Thyroid gland (tissue), 4 donors: Measurements from ENCODE around the gene AGPAT4. TPM values are rescaled to one million over a fixed set of nuclear protein-coding genes. Genes with fewer than 3 reads are reported as not detected.

ENCODE experiments used
- DNase-seq, 2 donors: peaks; one replicate each; pipeline ENCODE4 v3.0.0-alpha.2; 2019
- H3K27ac ChIP-seq, 3 donors: fragments of 200-600 bp; sonication (generic); 1 replicate in 2 of 3; 2 replicates in 1 of 3; pipeline ENCODE4 v1.5.1; 2016 to 2019; ENCODE audit warnings: mild to moderate bottlenecking in 1 of 3, moderate library complexity in 1 of 3
- H3K27me3 ChIP-seq: fragments of 200-600 bp; sonication (generic); one replicate; pipeline ENCODE4 v1.5.1; 2019
- H3K36me3 ChIP-seq, 2 donors: fragments of 200-600 bp; sonication (generic); one replicate each; pipeline ENCODE4 v1.5.1; 2016 to 2019
- H3K4me1 ChIP-seq, 2 donors: fragments of 200-600 bp; sonication (generic); one replicate each; pipeline ENCODE4 v1.5.1; 2017 to 2019
- H3K4me3 ChIP-seq, 3 donors: fragments of 200-600 bp; sonication (generic); replicated peaks in 1 of 3; 1 replicate in 2 of 3; 2 replicates in 1 of 3; pipeline ENCODE4 v1.5.1; 2016; ENCODE audit warnings: mild to moderate bottlenecking in 1 of 3
- H3K9me3 ChIP-seq: fragments of 200-600 bp; sonication (generic); one replicate; pipeline ENCODE4 v1.5.1; 2017
- CTCF ChIP-seq, 6 experiments: fragments of 200-600 bp in 3 of 6; fragments of 450-650 bp in 3 of 6; sonication (generic) in 3 of 6; IDR thresholded peaks; one replicate each; pipeline ENCODE4 v1.5.1; 2016 to 2019; ENCODE audit warnings: antibody characterized with exemption in 6 of 6, mild to moderate bottlenecking in 2 of 6, inconsistent platforms in 1 of 6, moderate library complexity in 1 of 6
- POLR2A ChIP-seq, 2 donors: fragments of 450-650 bp; IDR thresholded peaks; one replicate each; pipeline ENCODE4 v1.6.1; 2017; ENCODE audit warnings: antibody characterized with exemption in 2 of 2, mild to moderate bottlenecking in 2 of 2, moderate library complexity in 1 of 2
- WGBS, 2 donors: methylation state at CpG; one replicate each; pipeline ENCODE4 v1.1.5; 2017; 5-methylcytosine and 5-hydroxymethylcytosine counted together
- intact Hi-C: fragments of 100-400 bp; cut with DNase I; formaldehyde crosslinking; loops from one replicate; pipeline ENCODE4 v1.15.1; 2023
- total RNA-seq, 4 donors: library from RNA; depleted of rRNA; stranded (reverse); fragments of >200 nt; gene quantifications; one replicate each; pipeline ENCODE4 v1.2.3, GENCODE V29; 2016

Gene AGPAT4
- total RNA-seq, 4 donors from 2014 or later: 6.1 to 12.8 (median 6.9) TPM

DNA sequence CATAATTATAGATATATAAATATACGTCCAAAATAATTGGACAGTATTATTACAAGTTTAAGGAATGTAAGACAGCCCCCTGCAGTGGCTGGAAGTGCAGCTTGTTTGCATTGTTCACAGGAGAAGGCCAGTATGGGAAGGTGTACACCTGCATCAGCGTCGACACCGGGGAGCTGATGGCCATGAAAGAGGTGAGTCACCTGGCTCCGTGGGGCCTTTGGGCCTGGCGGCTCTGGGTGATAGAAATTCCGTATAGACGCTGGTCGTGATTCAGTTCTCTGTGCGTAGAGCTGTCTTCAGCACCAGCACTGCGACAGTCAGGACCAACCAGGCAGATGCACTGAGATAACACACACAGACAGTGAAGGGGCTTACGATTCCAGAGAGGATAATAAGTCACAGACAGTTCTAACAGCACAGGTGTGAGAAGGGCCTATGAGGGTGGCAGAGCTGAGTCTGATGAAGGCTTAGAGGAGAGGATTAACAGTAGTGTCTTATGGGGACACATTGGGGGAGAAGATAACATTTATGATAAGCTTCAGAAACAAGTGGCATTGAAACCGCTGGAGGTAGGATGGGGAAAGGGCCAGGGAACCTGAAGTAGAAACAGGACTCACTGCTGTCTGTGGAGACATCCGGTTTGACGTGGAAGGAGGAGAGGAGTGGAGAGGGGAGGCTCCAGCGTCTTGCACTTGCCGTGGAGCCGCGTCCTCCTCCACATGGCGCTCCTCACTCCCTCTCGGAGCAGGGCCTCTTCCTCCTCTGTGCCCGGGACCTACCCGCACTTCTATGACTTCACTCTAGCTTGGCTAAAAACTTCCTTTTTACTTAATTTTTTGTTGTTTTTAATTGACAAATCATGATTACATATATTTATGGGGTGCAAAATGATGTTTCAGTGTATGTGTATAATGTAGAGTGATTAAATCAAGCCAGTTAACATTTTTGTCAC is 165.8 kb downstream of the AGPAT4 start:
- intact Hi-C loops: no loop called here
- TF ChIP-seq CTCF (IDR thresholded peaks at IDR 0.05): no peak
- no peak for TF ChIP-seq POLR2A (IDR thresholded peaks at IDR 0.05)
- 96% methylated on average over 23 of the region's 23 CpGs for WGBS, 2 donors
- Histone ChIP-seq H3K27me3 (no peaks in the 10 kb centered on the region), H3K4me1 (no peaks in the 10 kb centered on the region), H3K4me3 (no peak overlapping the region), H3K27ac (no peak overlapping the region), H3K36me3 (peaks cover 46 to 69% of the 10 kb centered on the region in 2 donors), H3K9me3 (no peaks in the 10 kb centered on the region)
- no peak for DNase-seq

GRCh38 chr6:161105408-161105807 is 168.5 kb downstream of the AGPAT4 start:
- no peak overlapping the region for H3K4me3 ChIP-seq
- no peaks in the 10 kb centered on the region for H3K9me3 ChIP-seq
- no peak overlapping the region for H3K27ac ChIP-seq
- intact Hi-C loops: no loop called here
- TF ChIP-seq POLR2A (IDR thresholded peaks at IDR 0.05) (no peak), CTCF (IDR thresholded peaks at IDR 0.05) (no peak)
- no peaks in the 10 kb centered on the region for H3K4me1 ChIP-seq
- peaks cover 33 to 59% of the 10 kb centered on the region in 2 donors for H3K36me3 ChIP-seq
- WGBS, 2 donors: 97 to 98% methylated on average over 2 of the region's 2 CpGs
- no peaks in the 10 kb centered on the region for H3K27me3 ChIP-seq
- DNase-seq: no peak

DNA sequence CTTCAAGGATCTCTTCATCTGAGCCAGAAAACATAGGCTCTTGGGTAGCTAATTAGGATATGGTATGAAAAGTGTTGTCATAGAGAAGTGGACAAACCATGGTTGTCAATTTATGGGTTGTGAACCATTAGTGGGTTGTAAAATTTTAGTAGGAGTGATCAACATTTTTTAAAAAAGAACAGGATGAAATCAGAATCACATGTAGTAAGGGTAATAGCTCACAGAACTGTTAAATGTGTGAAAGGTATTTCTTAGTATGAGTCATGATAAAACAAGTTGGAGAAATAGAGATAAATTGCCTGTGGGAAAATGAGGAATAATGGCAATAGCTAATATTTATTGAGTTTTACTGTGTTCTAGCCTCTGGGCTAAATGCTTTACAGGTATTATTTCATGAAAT is 168.9 kb downstream of the AGPAT4 start:
- H3K27ac ChIP-seq: no peak overlapping the region
- no peak overlapping the region for H3K4me3 ChIP-seq
- no peaks in the 10 kb centered on the region for H3K27me3 ChIP-seq
- H3K4me1 ChIP-seq: no peaks in the 10 kb centered on the region
- TF ChIP-seq POLR2A (IDR thresholded peaks at IDR 0.05) (no peak), CTCF (IDR thresholded peaks at IDR 0.05) (no peak)
- no peak for DNase-seq
- no peaks in the 10 kb centered on the region for H3K9me3 ChIP-seq
- H3K36me3 ChIP-seq: peaks cover 29 to 55% of the 10 kb centered on the region in 2 donors
- intact Hi-C loops: no loop called here

DNA sequence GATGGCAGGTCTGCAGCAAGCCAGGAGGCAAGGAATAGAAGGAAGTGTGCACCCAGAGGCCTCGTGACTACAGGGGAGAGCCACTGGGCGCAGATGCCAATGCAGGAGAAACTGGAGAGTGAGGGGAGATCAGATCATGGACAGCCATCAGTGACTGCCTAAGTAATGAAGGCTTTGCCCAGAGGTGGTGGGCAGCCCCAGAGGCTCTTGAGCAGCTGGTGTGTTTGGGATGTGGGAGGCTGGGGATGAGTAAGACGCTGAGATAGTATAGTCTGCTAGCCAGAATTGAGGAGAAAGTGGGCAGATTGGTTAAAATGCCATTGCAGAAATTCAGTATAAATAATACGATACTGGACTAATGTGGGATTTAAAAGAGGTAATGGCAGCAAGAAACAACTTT is 170.4 kb downstream of the AGPAT4 start:
- Histone ChIP-seq H3K9me3 (no peaks in the 10 kb centered on the region), H3K4me3 (no peak overlapping the region), H3K27ac (no peak overlapping the region), H3K4me1 (no peaks in the 10 kb centered on the region), H3K27me3 (no peaks in the 10 kb centered on the region), H3K36me3 (peaks cover 20 to 41% of the 10 kb centered on the region in 2 donors)
- TF ChIP-seq CTCF (IDR thresholded peaks at IDR 0.05) (no peak), POLR2A (IDR thresholded peaks at IDR 0.05) (no peak)
- 93 to 95% methylated on average over 4 of the region's 4 CpGs for WGBS, 2 donors
- intact Hi-C loops: no loop called here
- no peak for DNase-seq

- H3K4me3 ChIP-seq: no peak overlapping the region
- peaks cover 19 to 36% of the 10 kb centered on the region in 2 donors for H3K36me3 ChIP-seq
- 80 to 85% methylated on average over 7 of the region's 7 CpGs for WGBS, 2 donors
- H3K27ac ChIP-seq: no peak overlapping the region
- H3K9me3 ChIP-seq: no peaks in the 10 kb centered on the region
- peak in 3 of 6 experiments; percentile 15 to 29 (median 16) for TF ChIP-seq CTCF (IDR thresholded peaks at IDR 0.05)
- TF ChIP-seq POLR2A (IDR thresholded peaks at IDR 0.05): no peak
- no peaks in the 10 kb centered on the region for H3K27me3 ChIP-seq
- intact Hi-C loops: no loop called here
- DNase-seq: peak in 1 of 2 donors; percentile 6
- H3K4me1 ChIP-seq: no peaks in the 10 kb centered on the region
Observed at GRCh38 chr6:161101517-161101916, 172.3 kb downstream of the AGPAT4 start.
